COLO829 (cell line): ENCODE data around the gene ANKRD16.
"Not testable (repeated sequence)": the region's sequence is repeated elsewhere in the genome, so short reads cannot be mapped to it uniquely, and the experiment has no call there.

Experiments
- DNase-seq: peaks from one replicate; pipeline ENCODE4 v3.0.0; 2012; ENCODE audit warnings: low spot score

Gene ANKRD16

DNA sequence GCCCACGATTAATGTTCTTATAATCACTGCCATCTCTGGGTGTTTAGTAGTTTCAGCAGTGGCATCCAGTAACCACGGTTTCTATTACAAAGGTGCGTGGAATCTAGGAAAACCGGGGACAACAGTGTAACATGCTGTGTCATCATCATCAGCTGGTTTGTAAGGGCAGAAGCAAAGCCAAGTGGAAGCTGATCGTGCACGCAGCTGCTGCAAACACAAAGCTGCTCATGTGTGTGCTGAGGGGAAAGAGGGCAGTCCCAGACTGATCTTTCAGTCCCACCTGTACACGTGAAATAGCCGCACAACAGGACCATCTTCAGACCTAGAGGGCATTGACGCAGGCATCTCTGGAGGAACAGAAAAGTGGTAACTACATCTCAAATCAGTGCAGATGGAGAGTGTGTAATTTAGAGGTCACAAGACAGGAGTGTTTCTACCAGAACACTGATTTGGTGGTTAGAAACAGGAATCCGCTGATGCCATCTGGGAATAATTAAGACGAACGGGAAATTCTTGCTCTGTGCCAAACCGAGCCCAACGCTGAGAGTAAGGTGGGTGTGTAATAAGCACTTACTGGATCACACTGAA, 13.4 kb downstream of the ANKRD16 start:
- no peak for DNase-seq

DNA sequence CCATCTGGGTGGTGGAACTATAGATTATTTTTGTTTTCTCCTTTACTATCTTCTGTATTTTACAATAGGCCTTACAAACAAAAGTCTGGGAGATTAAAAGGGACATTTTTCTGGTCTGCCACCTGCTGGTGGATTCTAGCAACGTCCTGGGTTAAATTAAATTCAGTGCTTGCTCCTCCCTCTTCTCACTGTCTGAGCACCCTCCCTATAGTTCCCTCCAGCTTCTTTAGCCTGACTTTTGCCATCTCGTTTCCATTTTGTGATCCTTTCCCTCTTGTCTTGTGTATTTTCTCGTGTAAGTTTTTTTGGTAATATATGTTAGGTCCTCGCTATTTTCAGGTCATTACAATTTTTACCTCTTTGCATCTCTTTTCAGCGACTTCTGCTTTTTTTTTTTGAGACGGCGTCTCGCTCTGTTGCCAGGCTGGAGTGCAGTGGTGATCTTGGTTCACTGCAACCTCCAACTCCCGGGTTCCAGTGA, 16.1 kb downstream of the ANKRD16 start:
- peak; percentile 79 for DNase-seq

DNA sequence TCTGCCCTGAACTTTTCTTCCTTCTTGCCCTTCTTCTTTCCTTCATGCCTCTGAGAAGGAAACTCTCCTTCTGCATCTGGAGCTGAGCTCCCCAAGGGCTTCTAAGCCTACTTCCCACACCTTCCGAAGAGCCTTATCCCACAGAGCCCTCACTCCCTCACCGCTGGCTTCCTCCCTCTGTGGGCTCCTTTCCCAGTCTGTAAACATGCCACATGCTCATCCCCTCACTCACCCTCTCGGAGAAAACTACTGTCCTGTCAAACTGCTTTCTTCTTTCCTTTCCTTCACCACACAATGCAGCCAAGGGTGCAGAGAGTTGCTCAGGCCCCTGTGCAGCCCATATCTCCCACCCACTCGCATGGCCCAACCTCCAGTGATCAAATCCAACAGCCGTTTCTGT, 18.1 kb downstream of the ANKRD16 start:
- no peak for DNase-seq

- DNase-seq, result no peak
Measured at GRCh38 chr10:5869156-5869555, 20.5 kb downstream of the ANKRD16 start.

- DNase-seq, result not testable (repeated sequence)
Measured at GRCh38 chr10:5868383-5868782, 21.3 kb downstream of the ANKRD16 start.

GRCh38 chr10:5867091-5867615, 22.5 kb downstream of the ANKRD16 start:
- DNase-seq, result not testable (repeated sequence)

DNA sequence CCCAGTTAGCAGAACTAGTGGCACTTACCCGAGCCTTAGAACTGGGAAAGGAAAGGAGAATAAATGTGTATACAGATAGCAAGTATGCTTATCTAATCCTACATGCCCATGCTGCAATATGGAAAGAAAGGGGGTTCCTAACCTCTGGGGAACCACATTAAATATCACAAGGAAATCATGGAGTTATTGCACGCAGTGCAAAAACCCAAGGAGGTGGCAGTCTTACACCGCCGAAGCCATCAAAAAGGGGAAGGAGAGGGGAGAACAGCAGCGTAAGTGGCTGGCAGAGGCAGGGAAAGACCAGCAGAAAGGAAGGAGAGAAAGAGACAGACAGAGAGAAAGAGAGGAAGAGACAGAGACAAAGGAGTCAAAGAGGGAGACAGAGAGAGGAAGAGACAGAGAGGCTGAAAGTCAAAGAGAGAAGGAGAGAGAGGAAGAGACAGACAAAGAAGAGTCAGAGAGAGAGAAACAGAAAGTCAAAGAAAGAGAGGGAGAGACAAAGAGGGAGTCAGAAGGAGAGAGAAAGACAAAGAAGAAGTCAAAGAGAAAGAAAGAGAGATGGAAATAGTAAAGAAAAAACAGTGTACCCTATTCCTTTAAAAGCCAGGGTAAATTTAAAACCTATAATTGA, 23.1 kb downstream of the ANKRD16 start:
- not testable (repeated sequence) for DNase-seq

- DNase-seq, result not testable (repeated sequence)
Measured at GRCh38 chr10:5862981-5863685, 26.6 kb downstream of the ANKRD16 start.

GRCh38 chr10:5862360-5862961, 27.2 kb downstream of the ANKRD16 start:
- no peak for DNase-seq

DNA sequence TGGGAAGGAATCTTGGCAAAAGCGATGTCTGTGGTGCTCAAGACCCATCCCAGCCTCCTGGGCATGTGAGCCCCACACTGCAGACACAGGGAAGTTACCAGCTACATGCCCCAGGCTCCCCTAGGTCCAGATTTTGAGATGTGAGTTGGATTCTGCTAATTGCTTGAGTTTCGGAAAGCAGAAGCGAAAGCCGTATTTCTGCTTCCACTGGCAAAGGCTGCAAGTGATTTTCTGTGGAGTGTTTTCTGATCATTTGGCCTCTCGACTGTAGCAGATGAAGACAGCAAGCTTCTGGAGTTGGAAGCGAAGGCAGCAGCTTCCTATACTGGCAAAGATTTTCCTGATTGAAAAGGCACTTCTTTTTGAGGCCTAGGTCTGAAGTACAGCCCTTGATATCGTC, 29.6 kb downstream of the ANKRD16 start:
- no peak for DNase-seq

DNA sequence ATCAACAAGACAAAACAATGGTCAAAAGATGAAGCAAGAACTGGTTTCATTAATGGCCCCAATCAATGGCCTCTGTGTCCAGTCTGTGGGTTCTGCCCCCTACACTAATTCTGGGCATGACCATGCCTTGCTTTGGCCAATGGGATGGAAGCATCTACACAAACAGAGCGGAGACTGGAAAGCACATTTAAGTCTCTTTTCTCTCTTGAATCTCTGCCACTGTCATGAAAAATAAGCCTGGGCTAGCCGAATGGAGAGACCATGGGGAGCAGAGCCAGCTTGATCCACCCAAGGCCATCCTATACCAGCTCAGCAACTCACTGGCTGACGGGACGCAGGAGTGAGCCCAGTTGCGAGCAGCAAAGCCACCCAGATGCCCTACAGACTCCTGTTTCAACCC, 30.9 kb downstream of the ANKRD16 start:
- no peak for DNase-seq

- no peak for DNase-seq
Measured at GRCh38 chr10:5856701-5857004, 33.0 kb downstream of the ANKRD16 start.

DNA sequence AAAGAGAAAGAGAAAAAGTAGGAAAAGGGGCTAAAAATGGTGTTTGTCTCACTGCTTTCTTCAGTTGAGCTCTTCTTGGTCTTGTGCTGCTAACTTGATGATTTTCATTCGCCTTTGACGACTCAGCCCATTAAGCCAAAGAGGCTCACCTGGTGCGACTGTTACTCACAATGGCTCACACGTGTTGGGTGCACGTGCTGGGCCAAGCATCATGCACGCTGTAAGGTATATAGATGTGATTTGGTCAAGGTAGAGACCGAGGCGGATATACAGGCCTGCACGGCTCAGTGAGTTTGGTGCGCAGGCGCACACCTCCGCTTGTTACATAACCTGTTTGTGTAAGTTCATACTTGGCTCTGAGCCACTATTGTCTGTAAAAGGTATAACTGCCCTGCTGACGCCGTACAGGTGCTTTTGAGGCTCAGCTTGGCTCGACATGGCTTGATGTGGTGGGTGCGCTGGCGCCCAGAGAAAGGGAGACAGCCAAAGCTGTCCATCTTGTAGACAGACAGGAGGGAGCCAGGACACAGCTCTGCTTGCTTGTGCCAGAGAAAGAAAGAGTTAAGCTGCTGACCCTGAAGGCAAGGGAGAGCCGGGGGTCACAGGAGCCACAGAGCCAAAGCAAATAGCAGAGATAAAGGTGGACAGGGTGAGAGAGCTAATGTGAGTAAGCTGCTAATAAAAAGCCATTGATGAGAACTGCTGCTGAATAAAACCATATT, 33.6 kb downstream of the ANKRD16 start:
- no peak for DNase-seq

DNA sequence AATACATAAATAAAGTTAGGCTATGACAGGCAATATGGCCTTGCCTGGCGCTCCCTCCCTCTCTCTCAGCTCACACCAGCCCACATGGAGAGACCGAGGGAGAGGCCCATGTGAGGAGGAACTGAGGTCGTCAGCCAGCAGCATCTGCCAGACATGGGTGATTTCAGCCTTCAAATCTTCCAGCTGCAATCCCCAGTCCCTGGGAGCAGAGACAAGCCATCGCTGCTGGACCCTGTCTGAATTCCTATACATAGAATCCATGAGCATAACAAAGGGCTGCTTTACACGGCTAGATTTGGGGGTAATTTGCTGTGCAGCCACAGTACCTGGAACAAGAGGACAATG, 35.6 kb downstream of the ANKRD16 start:
- no peak for DNase-seq

- DNase-seq, result not testable (repeated sequence)
Measured at GRCh38 chr10:5846667-5847066, 43.0 kb downstream of the ANKRD16 start.

GRCh38 chr10:5844345-5845055, 45.2 kb downstream of the ANKRD16 start:
- DNase-seq, result no peak

DNA sequence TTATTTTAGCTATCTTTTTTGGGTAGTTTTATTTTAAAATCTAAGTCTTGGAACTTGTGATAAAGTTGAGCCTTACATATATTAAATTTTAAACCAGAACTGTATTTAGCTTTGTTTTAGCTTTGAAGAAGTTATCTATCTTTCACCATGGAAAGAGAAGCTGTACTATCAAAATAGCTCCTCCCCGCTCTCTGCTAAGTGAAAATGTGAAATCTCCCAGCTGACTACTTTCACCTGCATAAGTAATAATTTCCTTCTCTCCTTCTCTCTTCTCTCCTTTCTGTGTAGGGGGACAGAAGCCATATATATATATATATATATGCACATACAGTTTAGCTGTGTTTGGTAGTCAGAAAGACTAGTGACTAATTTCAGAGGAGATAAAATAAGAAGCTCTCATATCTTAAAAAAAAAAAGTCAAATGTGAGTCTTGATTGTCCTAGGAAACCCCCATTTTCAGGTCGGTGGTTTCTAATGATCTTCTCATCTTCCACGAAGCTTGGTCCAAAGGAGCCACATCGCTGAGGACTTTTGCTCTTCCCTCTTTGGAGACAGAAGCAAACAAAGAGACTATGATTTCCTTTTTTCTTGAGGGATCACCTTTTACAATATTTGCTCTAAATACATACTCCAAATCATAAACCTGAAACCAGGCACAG, 45.9 kb downstream of the ANKRD16 start:
- no peak for DNase-seq

DNA sequence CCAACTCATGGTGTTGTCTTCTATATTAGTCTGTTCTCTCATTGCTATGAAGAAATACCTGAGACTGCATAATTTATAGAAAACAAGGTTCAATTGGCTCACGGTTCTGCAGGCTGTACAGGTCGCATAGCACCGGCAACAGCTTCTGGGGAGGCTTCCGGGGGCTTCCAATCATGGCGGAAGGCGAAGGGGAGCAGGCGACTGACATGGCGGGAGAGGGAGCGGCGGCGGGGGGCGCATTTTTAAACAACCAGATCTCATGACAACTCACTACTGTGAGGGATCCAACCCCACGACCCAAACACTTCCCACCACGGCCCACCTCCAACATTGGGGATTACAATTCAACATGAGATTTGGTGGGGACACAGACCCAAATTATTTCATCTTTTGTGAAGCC, 47.7 kb downstream of the ANKRD16 start:
- no peak for DNase-seq

- peak; percentile 85 for DNase-seq
Measured at GRCh38 chr10:5840314-5841307, 49.1 kb downstream of the ANKRD16 start.

GRCh38 chr10:5836181-5836580, 53.5 kb downstream of the ANKRD16 start:
- not testable (repeated sequence) for DNase-seq
